Endothelial cell (in vitro differentiated cells): Measurements from ENCODE around the gene ERO1B. TPM values are rescaled to one million over a fixed set of nuclear protein-coding genes. Genes with fewer than 3 reads are reported as not detected.

Source experiments
- DNase-seq: peaks from one replicate; pipeline ENCODE4 v3.0.0; 2021; ENCODE audit warnings: low spot score
- H3K27ac Mint-ChIP-seq: one replicate; pipeline ENCODE4 v1.8.0; 2021; ENCODE audit warnings: mixed read lengths, inconsistent platforms; ENCODE audit not compliant: unreplicated experiment
- H3K27me3 Mint-ChIP-seq: one replicate; pipeline ENCODE4 v1.8.0; 2021; ENCODE audit warnings: mild to moderate bottlenecking, moderate library complexity, mixed read lengths, inconsistent platforms; ENCODE audit not compliant: unreplicated experiment
- H3K36me3 Mint-ChIP-seq: one replicate; pipeline ENCODE4 v1.8.0; 2021; ENCODE audit warnings: mild to moderate bottlenecking, low read depth, mixed read lengths, inconsistent platforms; ENCODE audit not compliant: unreplicated experiment
- H3K4me1 Mint-ChIP-seq: one replicate; pipeline ENCODE4 v1.8.0; 2021; ENCODE audit warnings: mild to moderate bottlenecking, mixed read lengths, inconsistent platforms; ENCODE audit not compliant: unreplicated experiment
- H3K4me3 Mint-ChIP-seq: one replicate; pipeline ENCODE4 v1.8.0; 2021; ENCODE audit warnings: mild to moderate bottlenecking, mixed read lengths, inconsistent platforms; ENCODE audit not compliant: unreplicated experiment
- H3K9me3 Mint-ChIP-seq: one replicate; pipeline ENCODE4 v1.8.0; 2021; ENCODE audit warnings: mixed read lengths, inconsistent platforms; ENCODE audit not compliant: unreplicated experiment
- CTCF ChIP-seq: fragments of 200-600 bp; sonication (generic); IDR thresholded peaks from one replicate; pipeline ENCODE4 v1.5.0; 2021; ENCODE audit warnings: antibody characterized with exemption; ENCODE audit not compliant: unreplicated experiment
- total RNA-seq: library from RNA; stranded (reverse); fragmentation: NEBNext Ultra II Directional; extraction: Animal tissue kit (Norgen Biotek cat#: 25700); gene quantifications from one replicate; pipeline ENCODE4 v1.2.1, GENCODE V29; 2021; ENCODE audit not compliant: unreplicated experiment

The ERO1B gene
- total RNA-seq, 1 donor from 2014 or later = 6.8 TPM

- Mint-ChIP-seq H3K36me3 (no peaks in the 10 kb centered on the region), H3K4me3 (no peak overlapping the region), H3K27me3 (peaks cover 2% of the 10 kb centered on the region), H3K4me1 (no peaks in the 10 kb centered on the region), H3K27ac (no peak overlapping the region), H3K9me3 (no peaks in the 10 kb centered on the region)
- TF ChIP-seq CTCF = no peak
- no peak for DNase-seq
These were observed 41.0 kb upstream of the ERO1B start for GRCh38 chr1:236322566-236323409.

GRCh38 chr1:236321101-236321500 is 39.3 kb upstream of the ERO1B start:
- H3K27ac Mint-ChIP-seq = no peak overlapping the region
- no peak for TF ChIP-seq CTCF
- no peaks in the 10 kb centered on the region for H3K36me3 Mint-ChIP-seq
- no peak overlapping the region for H3K4me3 Mint-ChIP-seq
- H3K4me1 Mint-ChIP-seq = no peaks in the 10 kb centered on the region
- no peaks in the 10 kb centered on the region for H3K9me3 Mint-ChIP-seq
- H3K27me3 Mint-ChIP-seq = peaks cover 2% of the 10 kb centered on the region
- DNase-seq = no peak

- H3K9me3 Mint-ChIP-seq = no peaks in the 10 kb centered on the region
- H3K4me3 Mint-ChIP-seq = no peak overlapping the region
- no peak for TF ChIP-seq CTCF
- DNase-seq = no peak
- H3K36me3 Mint-ChIP-seq = no peaks in the 10 kb centered on the region
- H3K4me1 Mint-ChIP-seq = no peaks in the 10 kb centered on the region
- H3K27me3 Mint-ChIP-seq = peaks cover 2% of the 10 kb centered on the region
- H3K27ac Mint-ChIP-seq = no peak overlapping the region
These were observed 38.9 kb upstream of the ERO1B start for GRCh38 chr1:236320671-236321070.

- Mint-ChIP-seq H3K9me3 (no peaks in the 10 kb centered on the region), H3K27ac (no peak overlapping the region), H3K27me3 (peaks cover 2% of the 10 kb centered on the region), H3K4me3 (no peak overlapping the region), H3K36me3 (no peaks in the 10 kb centered on the region), H3K4me1 (no peaks in the 10 kb centered on the region)
- no peak for TF ChIP-seq CTCF
- no peak for DNase-seq
These were observed 38.5 kb upstream of the ERO1B start for GRCh38 chr1:236320214-236320613.

GRCh38 chr1:236316437-236316836 is 34.7 kb upstream of the ERO1B start:
- H3K27ac Mint-ChIP-seq = no peak overlapping the region
- H3K36me3 Mint-ChIP-seq = no peaks in the 10 kb centered on the region
- H3K4me1 Mint-ChIP-seq = no peaks in the 10 kb centered on the region
- H3K4me3 Mint-ChIP-seq = no peak overlapping the region
- no peaks in the 10 kb centered on the region for H3K9me3 Mint-ChIP-seq
- no peaks in the 10 kb centered on the region for H3K27me3 Mint-ChIP-seq
- no peak for TF ChIP-seq CTCF
- no peak for DNase-seq
